NB4 (cell line): ENCODE results near the gene PTCSC3.
"Not testable (repeated sequence)": the region's sequence is repeated elsewhere in the genome, so short reads cannot be mapped to it uniquely, and the experiment has no call there.

Experiments used
- CTCF ChIP-seq: IDR thresholded peaks from one replicate; pipeline ENCODE4 v1.5.1; 2012; ENCODE audit warnings: low read depth, low read length
- MAX ChIP-seq: IDR thresholded peaks from 2 replicates; pipeline ENCODE4 v1.6.1; 2011; ENCODE audit warnings: low read depth, low read length
- MYC ChIP-seq: IDR thresholded peaks from 2 replicates; pipeline ENCODE4 v1.6.1; 2011; ENCODE audit warnings: low read depth, low read length
- POLR2A ChIP-seq: IDR thresholded peaks from 2 replicates; pipeline ENCODE4 v1.6.1; 2011; ENCODE audit warnings: mild to moderate bottlenecking; ENCODE audit not compliant: insufficient read length; ENCODE audit errors: extremely low read depth

GRCh38 chr14:36104258-36104657 lies 72.3 kb downstream of the PTCSC3 start:
- not testable (repeated sequence) for TF ChIP-seq CTCF, POLR2A, MYC, MAX
